GM21723 (cell line): ENCODE measurements around the gene OR2V1.
"Not testable (repeated sequence)": the region's sequence is repeated elsewhere in the genome, so short reads cannot be mapped to it uniquely, and the experiment has no call there.

Experiments
- ATAC-seq: cut with Tn5 transposase; IDR thresholded peaks from one replicate; pipeline ENCODE4 v1.9.1; 2021; ENCODE audit warnings: mild to moderate bottlenecking, moderate library complexity; ENCODE audit not compliant: unreplicated experiment

Gene OR2V1

DNA sequence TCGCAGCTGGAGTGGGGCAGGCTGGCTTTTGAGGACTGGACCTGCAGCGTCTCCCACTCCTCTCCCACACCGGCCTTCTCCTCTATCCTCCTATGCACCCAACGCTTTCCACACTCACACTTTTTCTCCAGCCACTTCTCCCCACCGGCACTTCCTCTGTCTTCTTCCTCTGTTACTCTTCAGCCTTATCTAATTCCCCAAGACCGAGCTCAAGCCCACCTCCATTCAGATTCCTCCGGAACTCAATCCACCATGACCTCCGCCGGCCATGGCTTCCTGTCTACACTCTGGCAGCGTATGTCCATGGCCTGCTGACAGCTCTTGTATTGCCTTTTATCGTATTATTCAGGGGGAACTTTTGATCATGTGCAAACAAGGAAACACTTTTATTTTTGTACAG is 545 bp upstream of the OR2V1 start:
- no peak for ATAC-seq

DNA sequence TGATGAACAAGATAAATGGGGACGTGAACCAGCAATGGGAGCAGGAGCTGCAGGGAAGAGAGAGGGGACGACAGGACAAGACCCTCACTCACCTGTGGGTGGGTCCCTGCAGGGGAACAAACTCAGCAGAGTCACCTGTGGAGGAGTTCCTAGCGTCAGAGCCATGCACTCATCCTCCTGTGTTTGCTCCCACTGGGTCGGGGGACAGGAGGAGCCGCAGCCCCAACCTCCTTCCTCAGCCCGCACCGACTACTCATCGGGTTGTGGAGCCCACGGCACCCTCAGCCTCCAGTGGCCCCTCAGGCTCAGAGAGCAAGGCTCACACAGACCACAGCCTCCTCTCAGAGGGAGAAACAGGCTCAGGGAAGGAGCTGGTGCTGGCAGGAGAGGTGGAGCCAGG is 888 bp downstream of the OR2V1 start:
- ATAC-seq: not testable (repeated sequence)

DNA sequence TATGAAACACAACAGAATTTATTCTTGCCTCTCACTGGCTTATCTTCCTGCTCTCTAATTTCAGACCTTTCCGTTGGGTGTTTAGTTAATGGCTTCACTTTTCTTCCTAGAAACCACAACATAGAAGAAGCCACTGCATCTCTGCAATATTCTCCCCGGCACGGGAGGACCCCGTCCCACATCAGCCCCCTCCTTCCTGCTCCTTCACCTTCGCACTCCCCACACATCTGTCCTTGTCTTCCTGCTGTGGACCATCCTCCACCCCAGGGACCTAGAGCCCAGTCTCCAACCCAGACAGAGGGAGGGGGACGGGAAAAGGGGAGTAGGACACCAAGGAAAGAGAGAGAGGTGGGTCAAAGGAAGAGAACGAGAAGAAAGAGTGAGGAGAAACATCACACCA is 1.4 kb downstream of the OR2V1 start:
- ATAC-seq: no peak

DNA sequence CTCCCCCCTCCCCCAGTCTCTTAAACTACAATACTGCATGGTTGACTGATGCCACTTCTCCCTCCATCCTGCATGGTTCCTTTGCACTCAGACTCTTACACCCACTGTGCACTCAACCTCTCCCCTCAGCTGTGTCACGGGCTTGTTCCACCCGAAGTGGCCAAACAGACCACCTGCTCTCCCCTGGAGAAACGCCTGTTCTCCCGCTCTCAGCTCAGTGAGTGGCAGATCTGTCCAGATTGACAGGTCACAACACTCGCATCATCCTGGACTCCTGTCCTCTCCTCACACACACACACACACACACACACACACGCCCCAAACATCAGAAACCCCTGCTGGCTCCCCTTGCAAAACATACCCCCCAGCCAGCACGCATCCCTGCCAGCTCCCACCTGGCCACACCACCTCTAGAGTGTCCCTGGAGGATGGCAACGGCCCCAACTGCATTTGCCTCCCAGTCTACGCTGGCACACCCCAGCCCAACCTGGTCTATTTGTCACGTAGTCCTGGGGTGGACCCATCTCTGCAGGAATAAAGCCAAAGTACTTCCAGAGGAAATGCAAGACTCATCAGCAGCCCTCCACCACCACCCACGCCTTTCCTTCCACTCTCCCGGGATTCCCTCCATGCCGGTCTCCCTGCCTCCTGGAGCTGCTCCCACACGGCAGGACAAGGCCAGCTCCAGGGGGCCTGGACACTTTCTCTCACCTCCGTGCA is 2.9 kb downstream of the OR2V1 start:
- no peak for ATAC-seq

DNA sequence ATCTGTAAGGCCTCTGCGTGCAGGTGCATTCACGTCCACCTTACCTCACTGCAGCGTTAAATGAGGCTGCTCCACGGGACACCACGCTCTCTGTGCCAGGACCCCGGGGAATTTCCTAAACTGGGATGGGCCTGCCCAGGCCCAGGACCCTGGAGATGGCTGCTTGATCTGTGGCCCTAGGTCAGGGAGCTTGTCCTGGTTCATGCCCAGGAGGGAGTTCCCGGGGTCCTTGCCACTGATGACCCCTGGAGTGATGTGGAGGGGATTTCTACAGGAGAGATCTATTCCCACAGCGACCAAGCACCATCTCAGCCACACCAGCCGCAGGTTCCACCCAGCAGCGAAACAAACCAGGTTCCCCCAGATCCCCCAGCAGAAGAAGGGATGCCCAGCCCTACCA is 3.5 kb downstream of the OR2V1 start:
- ATAC-seq: no peak

DNA sequence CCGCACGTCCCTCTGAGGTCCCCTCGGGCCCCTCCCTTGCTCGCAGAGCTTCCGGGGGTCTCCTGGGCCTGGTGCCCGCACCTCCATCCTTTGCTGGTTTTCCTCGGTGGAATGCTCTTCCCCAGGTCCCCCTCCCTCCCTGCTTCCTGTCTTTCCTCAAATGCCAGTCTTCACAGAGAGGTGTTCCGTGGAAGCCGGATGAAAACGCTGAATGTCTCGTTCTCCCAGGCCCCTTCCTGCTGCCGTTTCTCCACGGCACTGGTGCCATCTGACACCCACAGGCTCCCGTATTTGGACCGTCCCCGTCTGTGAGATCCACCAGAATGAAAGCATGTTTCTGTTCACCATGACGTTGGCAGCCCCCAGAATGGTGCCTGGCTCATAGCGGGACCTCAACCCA is 4.1 kb downstream of the OR2V1 start:
- no peak for ATAC-seq

DNA sequence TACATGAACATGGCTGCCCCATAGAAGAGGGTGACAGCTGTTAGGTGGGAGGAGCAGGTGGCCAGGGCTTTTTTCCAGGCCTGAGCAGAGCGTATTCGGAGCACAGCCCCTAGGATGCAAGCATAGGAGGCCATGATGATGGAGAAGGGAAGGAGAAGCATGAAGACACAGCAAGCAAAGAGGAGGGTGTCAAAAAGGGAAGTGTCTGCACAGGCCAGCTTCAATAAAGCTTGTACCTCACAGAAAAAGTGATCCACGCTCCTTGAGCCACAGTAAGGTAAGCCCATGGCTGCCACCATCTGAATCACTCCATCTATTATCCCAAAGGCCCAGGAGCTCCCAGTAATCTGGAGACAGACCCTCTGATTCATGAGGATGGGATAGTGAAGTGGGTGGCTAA is 6.4 kb downstream of the OR2V1 start:
- no peak for ATAC-seq

GRCh38 chr5:181121675-181122561 is 9.1 kb downstream of the OR2V1 start:
- ATAC-seq: no peak

- ATAC-seq: no peak
Measured at GRCh38 chr5:181120761-181121160, 10.2 kb downstream of the OR2V1 start.

GRCh38 chr5:181120306-181120705 is 10.7 kb downstream of the OR2V1 start:
- ATAC-seq: no peak

- ATAC-seq: no peak
Measured at GRCh38 chr5:181119105-181119504, 11.9 kb downstream of the OR2V1 start.

GRCh38 chr5:181118369-181118768 is 12.6 kb downstream of the OR2V1 start:
- no peak for ATAC-seq

- no peak for ATAC-seq
Measured at GRCh38 chr5:181114844-181115778, 15.9 kb downstream of the OR2V1 start.

GRCh38 chr5:181114284-181114843 is 16.6 kb downstream of the OR2V1 start:
- no peak for ATAC-seq

GRCh38 chr5:181113572-181113971 is 17.4 kb downstream of the OR2V1 start:
- not testable (repeated sequence) for ATAC-seq

DNA sequence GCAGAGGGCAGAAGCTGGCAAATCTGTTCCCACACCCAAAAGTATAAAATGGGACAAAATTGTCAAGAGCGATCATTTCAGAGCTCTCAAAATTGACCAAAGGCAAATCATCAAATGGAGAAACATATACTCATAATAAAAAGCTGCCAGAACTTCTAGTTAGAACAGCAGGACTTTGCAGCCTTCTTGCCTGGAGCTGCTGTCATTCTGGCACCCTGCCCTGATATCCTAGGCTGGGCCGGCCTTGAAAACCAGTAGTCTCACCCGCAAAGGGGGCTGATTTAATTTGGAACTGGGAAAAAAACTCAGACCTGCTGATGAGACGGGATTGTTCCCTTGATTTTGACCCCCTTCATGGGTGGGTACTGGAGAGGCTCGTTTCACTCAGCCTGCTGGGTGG is 18.5 kb downstream of the OR2V1 start:
- ATAC-seq: no peak

DNA sequence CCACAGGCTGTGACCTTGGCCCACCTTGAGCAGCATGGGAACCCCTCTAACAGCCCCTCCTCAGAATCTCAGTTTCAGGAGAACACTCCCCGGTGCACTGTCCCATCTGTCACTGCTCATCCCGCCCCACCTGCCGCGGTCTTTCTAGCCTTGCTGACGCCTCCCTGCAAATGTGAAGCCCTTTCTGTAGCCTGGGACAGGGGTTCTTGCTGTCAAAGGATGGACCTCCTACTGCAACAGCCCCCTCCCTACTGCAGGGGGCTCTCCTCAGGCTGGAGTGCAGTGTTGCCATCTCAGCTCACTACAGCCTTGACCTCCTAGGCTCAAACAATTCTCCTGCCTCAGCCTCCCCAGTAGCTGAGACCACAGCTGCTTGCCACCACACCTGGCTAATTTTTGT is 20.0 kb downstream of the OR2V1 start:
- ATAC-seq: no peak

GRCh38 chr5:181109489-181110013 is 21.4 kb downstream of the OR2V1 start:
- no peak for ATAC-seq

DNA sequence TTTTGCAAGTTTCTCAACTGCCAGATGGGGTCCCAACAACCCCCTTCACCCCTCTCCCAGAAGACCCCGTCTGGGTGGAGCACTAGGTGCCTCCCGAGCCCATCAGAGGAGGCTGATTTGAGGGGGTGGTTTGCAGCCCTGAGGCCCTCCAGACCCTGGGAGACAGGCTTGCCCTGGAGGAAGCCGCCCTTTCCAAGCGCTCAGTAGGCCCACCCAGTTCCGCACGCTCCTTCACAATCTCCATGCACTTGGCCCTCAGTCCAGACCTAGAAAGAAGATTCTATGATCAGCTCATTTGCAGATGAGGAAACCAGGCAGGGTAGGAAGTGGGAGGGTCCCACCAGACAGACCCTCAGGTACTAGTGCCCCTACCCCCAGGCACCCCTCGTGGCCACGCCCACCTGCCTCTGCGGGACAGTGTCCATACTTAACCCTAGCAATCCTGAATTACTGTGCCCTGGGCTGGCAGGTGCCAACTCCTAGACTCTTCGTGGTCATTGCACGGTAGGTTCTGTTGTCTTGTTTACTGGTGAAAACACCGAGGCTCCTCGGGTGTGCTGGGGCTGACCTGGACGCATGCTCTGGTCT is 22.3 kb downstream of the OR2V1 start:
- ATAC-seq: no peak

GRCh38 chr5:181107699-181108098 is 23.3 kb downstream of the OR2V1 start:
- no peak for ATAC-seq
